Mesenteric fat pad (tissue), 1 donor: ENCODE data around the gene ZNF662. TPM values are rescaled to one million over a fixed set of nuclear protein-coding genes. Genes with fewer than 3 reads are reported as not detected.
"Not testable (repeated sequence)": the region's sequence is repeated elsewhere in the genome, so short reads cannot be mapped to it uniquely, and the experiment has no call there.

Source experiments
- DNase-seq: peaks from one replicate; pipeline ENCODE4 v3.0.0-alpha.2; 2020; ENCODE audit warnings: low spot score
- long read RNA-seq: library from polyadenylated mRNA; unstranded; transcript quantifications from one replicate; pipeline ENCODE4 v2.0.0, GENCODE V29; 2020
- total RNA-seq: library from RNA; stranded (reverse); fragmentation: NEBNext Ultra II Directional; extraction: Animal tissue kit (Norgen Biotek cat#: 25700); gene quantifications from one replicate; pipeline ENCODE4 v1.2.1, GENCODE V29; 2021
- donor health status: DM: yes; HTN: yes; CAD: no.

ZNF662 gene
- total RNA-seq, result 5.7 TPM
- long read RNA-seq, result 0 reads

- no peak for DNase-seq
Observed at GRCh38 chr3:42906070-42906847, at the start of gene ZNF662. Gene ZNF662 (plus strand): TSS chr3:42906142. CDS start chr3:42908115, 1,973 bp downstream.

GRCh38 chr3:42856544-42856943, 49.4 kb upstream of the ZNF662 start:
- DNase-seq, result no peak

DNA sequence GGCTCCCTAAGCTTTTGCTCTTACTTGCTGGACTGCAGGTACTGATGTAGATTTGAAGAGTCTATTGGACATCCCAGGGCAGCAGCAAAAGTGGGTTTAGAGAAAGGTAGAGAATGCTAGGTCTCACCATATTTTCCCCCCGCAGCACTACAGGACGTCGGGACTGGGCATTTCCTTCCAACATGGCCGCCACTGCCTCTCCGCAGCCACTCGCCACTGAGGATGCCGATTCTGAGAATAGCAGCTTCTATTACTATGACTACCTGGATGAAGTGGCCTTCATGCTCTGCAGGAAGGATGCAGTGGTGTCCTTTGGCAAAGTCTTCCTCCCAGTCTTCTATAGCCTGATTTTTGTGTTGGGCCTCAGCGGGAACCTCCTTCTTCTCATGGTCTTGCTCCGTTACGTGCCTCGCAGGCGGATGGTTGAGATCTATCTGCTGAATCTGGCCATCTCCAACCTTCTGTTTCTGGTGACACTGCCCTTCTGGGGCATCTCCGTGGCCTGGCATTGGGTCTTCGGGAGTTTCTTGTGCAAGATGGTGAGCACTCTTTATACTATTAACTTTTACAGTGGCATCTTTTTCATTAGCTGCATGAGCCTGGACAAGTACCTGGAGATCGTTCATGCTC, 41.5 kb upstream of the ZNF662 start:
- no peak for DNase-seq

- DNase-seq, result no peak
Observed at GRCh38 chr3:42865256-42865655, 40.7 kb upstream of the ZNF662 start.

- DNase-seq, result no peak
Observed at GRCh38 chr3:42867138-42867537, 38.8 kb upstream of the ZNF662 start.

- no peak for DNase-seq
Observed at GRCh38 chr3:42868841-42869240, 37.1 kb upstream of the ZNF662 start.

DNA sequence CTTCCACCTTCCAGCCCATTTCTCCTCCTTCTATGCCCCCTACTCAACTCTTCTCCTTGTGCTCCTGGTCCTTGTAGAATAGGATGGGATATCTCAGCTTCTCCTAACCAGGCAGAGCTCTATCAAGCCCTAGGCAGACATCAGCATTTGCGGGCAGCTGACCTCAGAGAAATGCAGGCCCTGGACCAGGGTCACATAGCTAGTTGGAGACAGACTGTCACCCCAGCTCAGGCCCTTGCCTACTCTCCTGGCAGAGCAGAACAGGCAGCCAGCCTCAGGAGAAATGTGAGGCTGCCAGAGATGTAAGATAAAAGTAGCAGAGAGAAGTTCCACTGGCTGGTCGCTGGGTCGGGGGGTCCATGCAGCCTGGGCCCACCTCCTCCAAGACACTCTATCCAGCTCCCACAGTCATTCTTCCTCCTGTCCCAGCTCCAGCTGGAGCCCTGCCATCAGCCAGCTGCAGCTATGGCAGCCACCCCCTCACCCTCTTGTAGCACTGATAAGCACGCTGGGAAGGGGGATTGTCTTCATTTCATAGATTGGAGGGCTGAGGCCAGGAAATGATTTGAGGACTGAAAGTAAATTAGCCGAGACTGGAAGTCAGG, 34.2 kb upstream of the ZNF662 start:
- DNase-seq, result no peak

DNA sequence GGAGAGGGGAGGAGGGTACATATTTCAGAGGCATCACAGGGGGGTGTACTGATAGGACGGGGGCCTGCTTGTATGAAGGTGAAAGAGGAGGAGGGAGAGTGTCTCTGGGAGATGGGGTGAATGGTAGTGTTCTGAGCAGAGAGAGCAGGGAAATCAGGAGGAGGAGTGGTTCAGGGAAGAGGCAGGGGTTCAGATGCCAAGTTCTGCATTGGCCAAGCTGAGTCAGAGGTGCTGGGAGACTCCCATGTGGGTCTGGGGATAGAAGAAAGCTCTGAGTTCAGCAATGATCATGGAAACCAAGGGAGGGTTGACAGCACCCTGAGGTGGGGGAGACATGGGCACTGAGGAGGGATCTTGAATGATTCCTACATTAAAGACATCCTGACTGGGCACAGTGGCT, 33.2 kb upstream of the ZNF662 start:
- DNase-seq, result no peak

DNA sequence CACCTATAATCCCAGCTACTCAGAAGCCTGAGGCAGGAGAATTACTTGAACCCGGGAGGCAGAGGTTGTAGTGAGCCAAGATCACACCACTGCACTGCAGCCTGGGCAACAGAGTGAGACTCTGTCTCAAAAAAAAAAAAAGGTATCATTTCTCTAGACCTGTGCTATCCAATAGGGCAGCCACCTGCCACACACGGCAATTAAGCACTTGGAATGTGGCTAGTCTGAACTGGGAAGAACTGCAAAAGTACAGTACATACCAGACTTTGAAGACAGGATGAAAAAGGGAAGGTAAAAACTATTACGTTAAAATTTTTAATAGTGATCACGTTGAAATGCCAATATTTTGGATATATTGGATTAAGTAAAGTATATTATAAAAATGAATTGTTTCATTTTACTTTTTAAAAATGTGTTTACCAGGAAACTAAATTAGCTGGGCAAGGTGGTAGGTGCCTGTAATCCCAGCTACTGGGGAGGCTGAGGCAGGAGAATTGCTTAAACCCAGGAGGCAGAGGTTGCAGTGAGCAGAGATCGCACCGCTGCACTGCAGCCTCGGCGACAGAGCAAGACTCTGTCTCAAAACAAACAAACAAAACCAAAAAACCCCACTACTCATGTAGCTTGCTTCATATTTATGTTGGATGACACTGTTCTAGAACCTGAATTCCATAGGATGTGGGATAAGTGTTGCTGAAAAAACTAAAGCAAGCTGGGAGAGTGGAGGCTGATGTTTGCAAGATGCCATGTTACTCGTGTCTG, 32.5 kb upstream of the ZNF662 start:
- no peak for DNase-seq

GRCh38 chr3:42874749-42875148, 31.2 kb upstream of the ZNF662 start:
- no peak for DNase-seq

DNA sequence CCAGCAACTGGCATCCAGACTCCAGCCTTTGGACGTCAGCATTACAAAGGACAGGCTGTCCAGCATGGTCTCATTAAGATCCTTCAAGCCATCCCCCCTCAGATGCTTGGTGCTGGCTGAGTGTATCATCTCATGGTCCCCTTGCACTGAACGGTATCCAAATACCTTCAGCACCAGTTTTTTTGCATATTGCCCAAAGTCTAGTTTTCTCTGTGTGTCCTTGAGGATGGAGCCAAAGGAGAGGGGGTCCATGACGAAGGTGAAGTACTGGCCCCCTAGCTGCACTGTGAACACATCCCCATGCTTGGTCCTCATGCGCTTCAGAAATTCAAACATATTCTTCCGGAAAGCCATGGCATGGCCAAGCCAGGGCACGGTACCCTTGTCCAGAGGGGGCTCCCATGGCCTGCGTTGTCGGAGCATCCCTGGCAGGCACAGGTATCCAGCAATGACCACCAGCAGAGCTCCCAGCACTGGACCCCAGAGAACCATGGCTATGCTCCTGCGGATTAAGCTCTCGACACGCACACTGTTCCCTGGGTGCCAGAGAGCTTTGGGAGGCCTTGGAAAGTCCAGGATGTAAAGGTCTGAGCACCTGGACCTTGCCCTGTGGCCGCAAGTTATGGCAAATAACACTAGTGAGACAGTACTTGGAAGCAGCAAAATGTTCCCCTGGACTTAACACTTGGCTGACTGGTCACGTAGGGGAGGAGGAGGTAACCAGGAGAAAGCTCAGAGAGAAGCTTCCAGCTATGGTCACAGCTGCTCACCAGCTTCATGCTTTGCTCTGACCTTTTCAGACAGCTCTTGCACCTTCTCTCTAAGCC, 30.4 kb upstream of the ZNF662 start, which contains the start of gene CYP8B1:
TSS of gene CYP8B1 (minus strand) at position 555 of the 827 bp plus-strand sequence. CDS start at position 492, 63 bp downstream.
- DNase-seq, result no peak

- DNase-seq, result no peak
Observed at GRCh38 chr3:42876401-42876800, 29.5 kb upstream of the ZNF662 start.

DNA sequence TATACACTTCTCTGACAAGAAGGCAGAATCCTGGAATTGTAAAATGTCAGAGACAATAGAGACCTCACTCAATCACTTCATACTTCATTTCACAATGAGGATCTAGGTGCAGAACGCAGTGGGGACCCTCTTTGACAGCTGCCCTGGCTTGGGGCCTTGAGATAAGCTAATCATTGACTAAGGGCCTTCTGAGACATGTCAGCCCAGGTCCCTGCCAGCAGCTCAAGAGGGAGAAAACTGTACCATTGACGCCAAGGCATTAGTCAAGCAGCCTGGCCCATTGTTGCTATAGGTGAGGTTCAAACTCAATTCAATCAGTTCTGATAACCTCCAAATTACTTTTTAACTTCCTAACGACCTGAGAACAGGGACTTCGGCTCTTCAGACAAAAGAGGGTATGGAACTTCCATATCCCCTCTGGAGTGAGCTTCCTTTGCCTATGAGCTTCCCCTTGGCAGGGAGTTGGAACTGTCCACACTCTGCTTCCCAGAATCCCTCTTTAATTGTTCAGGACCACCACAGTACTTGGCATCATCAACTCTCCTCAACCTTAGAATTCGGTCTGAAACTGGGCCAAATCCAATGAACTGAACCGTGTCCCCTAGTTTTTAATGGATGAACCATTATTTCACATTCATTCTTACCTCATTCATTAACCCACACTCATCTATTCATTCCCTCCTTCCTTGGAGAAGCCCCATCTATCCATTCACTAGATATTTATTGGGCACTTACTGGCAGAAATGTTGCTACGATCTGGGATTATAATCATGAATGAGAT, 28.8 kb upstream of the ZNF662 start:
- DNase-seq, result no peak

GRCh38 chr3:42877881-42878280, 28.1 kb upstream of the ZNF662 start:
- no peak for DNase-seq

DNA sequence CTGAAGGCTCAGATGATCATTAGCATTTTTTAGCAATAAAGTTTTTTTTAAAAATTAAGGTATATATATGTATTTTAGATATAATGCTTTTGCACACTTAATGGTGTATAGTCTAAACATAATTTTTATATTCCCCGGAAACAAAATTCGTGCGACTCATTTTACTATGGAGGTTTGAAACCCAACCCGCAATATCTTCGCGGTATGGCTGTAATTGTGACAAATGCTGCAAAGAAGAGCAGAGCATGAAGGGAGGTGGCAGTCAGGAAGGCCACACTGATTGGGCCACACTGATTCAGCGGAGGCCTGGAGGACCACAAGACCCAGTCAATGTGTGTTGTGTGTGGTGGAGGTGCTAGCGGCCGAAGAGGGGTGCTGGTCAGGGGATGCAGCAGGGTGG, 25.8 kb upstream of the ZNF662 start:
- no peak for DNase-seq

- DNase-seq, result peak; percentile 95
Observed at GRCh38 chr3:42880601-42881451, 25.1 kb upstream of the ZNF662 start.

- DNase-seq, result not testable (repeated sequence)
Observed at GRCh38 chr3:42883251-42883930, 22.6 kb upstream of the ZNF662 start.

DNA sequence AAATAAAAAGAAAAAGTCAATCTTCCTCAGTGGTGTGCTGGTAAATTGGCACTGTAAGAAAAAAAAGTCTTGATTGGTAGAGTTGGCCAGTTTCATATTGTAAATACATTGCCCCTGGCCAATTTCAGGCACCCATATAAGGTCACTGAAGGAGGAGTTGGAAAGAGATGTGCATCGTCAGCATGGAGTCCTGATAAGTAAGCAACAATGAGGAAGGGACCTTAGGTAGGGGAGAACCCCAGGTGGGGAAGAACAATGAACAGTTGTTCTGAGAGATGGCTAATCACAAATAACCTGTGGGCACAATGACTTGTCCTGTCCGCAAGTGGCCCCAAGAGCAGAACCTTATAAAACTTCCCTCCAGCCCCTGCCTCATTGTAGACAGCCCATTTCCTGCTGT, 21.6 kb upstream of the ZNF662 start:
- no peak for DNase-seq
